Esophagus squamous epithelium (tissue), 5 donors: ENCODE data around the gene C16orf54. TPM values are rescaled to one million over a fixed set of nuclear protein-coding genes. Genes with fewer than 3 reads are reported as not detected.
"Not testable (repeated sequence)": the region's sequence is repeated elsewhere in the genome, so short reads cannot be mapped to it uniquely, and the experiment has no call there.

Experiments
- DNase-seq: peaks from one replicate; lab custom pipeline; 2025; lab: John Stamatoyannopoulos, UW
- H3K27ac ChIP-seq, 4 donors: fragments of 200-600 bp; sonication (generic); one replicate each; pipeline ENCODE4 v1.5.1; 2016 to 2019; ENCODE audit warnings: mild to moderate bottlenecking in 1 of 4
- H3K27me3 ChIP-seq, 4 donors: fragments of 200-600 bp; sonication (generic); 1 replicate in 3 of 4; 2 replicates in 1 of 4; pipeline versions ENCODE4 v1.5.1 to v1.6.0; 2017 to 2021; ENCODE audit warnings: antibody characterized with exemption in 1 of 4
- H3K36me3 ChIP-seq, 3 donors: fragments of 200-600 bp; sonication (generic); one replicate each; pipeline ENCODE4 v1.5.1; 2016 to 2019
- H3K4me1 ChIP-seq, 3 donors: fragments of 200-600 bp; sonication (generic); one replicate each; pipeline ENCODE4 v1.5.1; 2017 to 2019
- H3K4me3 ChIP-seq, 4 donors: fragments of 200-600 bp; sonication (generic); 1 replicate in 3 of 4; 2 replicates in 1 of 4; pipeline ENCODE4 v1.5.1; 2016 to 2019; ENCODE audit warnings: mild to moderate bottlenecking in 2 of 4, moderate library complexity in 1 of 4
- H3K9me3 ChIP-seq, 3 donors: fragments of 200-600 bp; sonication (generic); one replicate each; pipeline ENCODE4 v1.5.1; 2016 to 2019
- CTCF ChIP-seq, 6 experiments: fragments of 450-650 bp in 4 of 6; fragments of 200-600 bp in 2 of 6; sonication (generic) in 2 of 6; IDR thresholded peaks; one replicate each; pipeline ENCODE4 v1.5.1; 2016 to 2019; ENCODE audit warnings: antibody characterized with exemption in 6 of 6, mild to moderate bottlenecking in 4 of 6, moderate library complexity in 4 of 6
- POLR2A ChIP-seq, 4 donors: fragments of 450-650 bp; IDR thresholded peaks; one replicate each; pipeline ENCODE4 v1.6.1; 2017; ENCODE audit warnings: antibody characterized with exemption in 4 of 4, mild to moderate bottlenecking in 4 of 4, moderate library complexity in 3 of 4
- WGBS, 2 donors: methylation state at CpG; one replicate each; pipeline ENCODE4 v1.1.5; 2018; 5-methylcytosine and 5-hydroxymethylcytosine counted together
- intact Hi-C: fragments of 100-400 bp; cut with DNase I; formaldehyde crosslinking; loops from one replicate; pipeline ENCODE4 v1.15.0; 2022
- total RNA-seq, 4 donors: library from RNA; depleted of rRNA; stranded (reverse); fragments of >200 nt; gene quantifications; one replicate each; pipeline ENCODE4 v1.1.0, GENCODE V29; 2016
- donor health status: DM: yes; HTN: yes; CAD: no.

C16orf54 gene
- total RNA-seq, 4 donors from 2014 or later: 0.13 to 3.4 (median 1.6) TPM

DNA sequence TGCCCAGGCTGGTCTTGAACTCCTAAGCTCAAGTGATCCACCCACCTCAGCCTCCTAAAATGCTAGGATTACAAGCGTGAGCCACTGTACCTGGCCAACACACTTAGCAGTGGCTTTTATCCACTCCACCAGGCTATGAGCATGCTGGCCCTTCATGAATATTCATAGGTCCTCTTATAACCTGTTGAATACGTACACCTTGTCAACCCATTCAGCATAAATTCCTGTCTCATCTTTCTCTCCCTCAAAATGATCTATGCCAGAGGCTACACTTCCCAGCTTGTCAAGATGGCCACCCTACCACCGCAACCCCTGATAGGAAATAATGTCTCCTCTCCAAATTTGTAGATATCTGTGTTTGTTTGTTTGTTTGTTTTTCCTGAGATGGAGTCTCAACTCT is 21.3 kb upstream of the C16orf54 start:
- no peaks in the 10 kb centered on the region for H3K27me3 ChIP-seq
- no peak for DNase-seq
- no peaks in the 10 kb centered on the region for H3K36me3 ChIP-seq
- H3K9me3 ChIP-seq: no peaks in the 10 kb centered on the region
- WGBS, 2 donors: 87 to 91% methylated on average over 3 of the region's 3 CpGs
- intact Hi-C loops: no loop called here
- H3K27ac ChIP-seq: no peak overlapping the region
- H3K4me3 ChIP-seq: no peak overlapping the region
- peaks cover 0 to 4% (median 0%) of the 10 kb centered on the region in 3 donors for H3K4me1 ChIP-seq
- TF ChIP-seq CTCF (IDR thresholded peaks at IDR 0.05) (no peak), POLR2A (IDR thresholded peaks at IDR 0.05) (no peak)

- no peaks in the 10 kb centered on the region for H3K36me3 ChIP-seq
- intact Hi-C loops: no loop called here
- DNase-seq: no peak
- H3K9me3 ChIP-seq: no peaks in the 10 kb centered on the region
- no peak overlapping the region for H3K27ac ChIP-seq
- peaks cover 0 to 4% (median 0%) of the 10 kb centered on the region in 3 donors for H3K4me1 ChIP-seq
- TF ChIP-seq CTCF (IDR thresholded peaks at IDR 0.05) (no peak), POLR2A (IDR thresholded peaks at IDR 0.05) (no peak)
- no peaks in the 10 kb centered on the region for H3K27me3 ChIP-seq
- 97 to 100% methylated on average over 3 of the region's 3 CpGs for WGBS, 2 donors
- H3K4me3 ChIP-seq: no peak overlapping the region
Observed at GRCh38 chr16:29766571-29766970, 20.8 kb upstream of the C16orf54 start.

DNA sequence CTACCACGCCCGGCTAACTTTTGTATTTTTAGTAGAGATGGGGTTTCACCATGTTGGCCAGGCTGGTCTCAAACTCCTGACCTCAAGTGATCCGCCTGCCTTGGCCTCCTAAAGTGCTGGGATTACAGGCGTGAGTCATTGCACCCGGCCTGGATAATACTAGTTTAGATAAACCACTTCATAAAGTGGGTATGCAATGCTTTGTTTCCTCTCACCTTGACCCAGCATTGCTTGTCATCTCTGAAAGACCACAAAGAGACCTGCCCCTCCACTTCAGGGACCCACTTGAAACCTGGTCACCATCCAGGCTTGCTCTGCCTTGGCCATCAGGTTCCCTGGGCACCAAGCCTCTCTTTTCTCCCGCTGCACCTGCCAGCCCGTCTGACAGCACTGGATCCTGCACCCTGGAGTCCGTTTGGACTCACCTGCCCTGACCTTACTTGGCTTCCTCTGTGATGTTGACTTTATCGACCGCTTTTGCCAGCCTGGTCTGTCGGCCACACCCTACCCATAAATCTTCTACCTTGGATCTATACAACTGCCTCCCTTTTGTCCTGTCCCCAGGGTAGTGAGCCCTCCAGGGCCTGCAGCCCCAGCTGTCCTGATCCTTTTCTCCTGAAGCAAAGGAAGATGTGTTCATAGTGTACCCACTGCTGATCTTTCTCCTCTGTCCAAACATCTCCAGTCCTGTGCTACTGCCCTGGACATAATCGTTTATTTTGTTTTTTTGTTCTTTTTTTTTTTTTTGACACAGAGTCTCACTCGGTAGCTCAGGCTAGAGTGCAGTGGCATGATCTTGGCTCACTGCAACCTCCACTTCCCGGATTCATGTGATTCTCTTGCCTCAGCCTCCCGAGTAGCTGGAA is 19.6 kb upstream of the C16orf54 start:
- Histone ChIP-seq H3K27ac (no peak overlapping the region), H3K4me1 (peaks cover 0 to 4% (median 0%) of the 10 kb centered on the region in 3 donors), H3K27me3 (peaks cover 0 to 5% (median 0%) of the 10 kb centered on the region in 4 donors), H3K4me3 (no peak overlapping the region), H3K36me3 (no peaks in the 10 kb centered on the region), H3K9me3 (no peaks in the 10 kb centered on the region)
- no peak for TF ChIP-seq POLR2A (IDR thresholded peaks at IDR 0.05)
- TF ChIP-seq CTCF (IDR thresholded peaks at IDR 0.05): no peak
- 49 to 56% methylated on average over 15 of the region's 15 CpGs for WGBS, 2 donors
- no peak for DNase-seq
- intact Hi-C loops: no loop called here

DNA sequence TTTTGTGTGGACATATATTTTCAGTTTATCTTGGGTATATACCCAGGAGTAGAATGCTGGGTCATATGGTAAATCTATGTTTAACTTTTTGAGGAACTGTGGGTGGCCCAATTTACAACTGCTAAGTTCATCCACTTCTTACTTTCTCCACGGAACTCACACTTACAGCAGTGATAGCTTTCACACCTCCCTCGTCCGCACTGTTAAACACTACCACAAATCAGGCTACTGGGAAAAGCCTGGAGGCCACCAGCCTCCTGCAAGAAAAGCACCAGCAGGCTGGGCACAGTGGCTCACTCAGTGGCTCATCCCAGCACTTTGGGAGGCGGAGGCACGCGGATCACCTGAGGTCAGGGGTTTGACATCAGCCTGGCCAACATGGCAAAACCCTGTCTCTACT is 17.5 kb upstream of the C16orf54 start:
- Histone ChIP-seq H3K27me3 (peaks cover 0 to 5% (median 0%) of the 10 kb centered on the region in 4 donors), H3K4me1 (peaks cover 0 to 4% (median 0%) of the 10 kb centered on the region in 3 donors), H3K4me3 (no peak overlapping the region), H3K9me3 (no peaks in the 10 kb centered on the region), H3K27ac (no peak overlapping the region), H3K36me3 (no peaks in the 10 kb centered on the region)
- DNase-seq: no peak
- intact Hi-C loops: no loop called here
- TF ChIP-seq CTCF (IDR thresholded peaks at IDR 0.05): no peak
- TF ChIP-seq POLR2A (IDR thresholded peaks at IDR 0.05): no peak
- 73 to 74% methylated on average over 3 to 6 of the region's 6 CpGs for WGBS, 2 donors

DNA sequence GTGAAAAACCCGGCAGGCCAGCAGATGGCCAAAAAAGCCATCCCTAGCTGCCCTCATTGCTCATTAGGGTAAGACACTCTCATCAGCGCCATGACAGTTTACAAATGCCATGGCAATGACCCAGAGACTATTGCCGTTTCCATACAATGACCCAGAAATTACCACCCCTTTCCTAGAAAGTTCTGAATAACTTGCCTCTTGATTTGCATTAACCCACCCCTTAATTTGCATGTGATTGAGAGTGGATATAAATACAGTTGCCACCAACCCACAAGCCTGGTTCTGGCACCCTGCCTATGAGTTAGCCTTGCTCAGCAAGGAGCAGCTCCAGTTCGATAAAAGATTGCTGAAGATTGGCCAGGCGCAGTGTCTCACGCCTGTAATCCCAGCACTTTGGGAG is 16.1 kb upstream of the C16orf54 start:
- TF ChIP-seq CTCF (IDR thresholded peaks at IDR 0.05) (no peak), POLR2A (IDR thresholded peaks at IDR 0.05) (no peak)
- intact Hi-C loops: no loop called here
- Histone ChIP-seq H3K36me3 (no peaks in the 10 kb centered on the region), H3K9me3 (no peaks in the 10 kb centered on the region), H3K27ac (no peak overlapping the region), H3K4me3 (no peak overlapping the region), H3K4me1 (peaks cover 0 to 4% (median 0%) of the 10 kb centered on the region in 3 donors), H3K27me3 (peaks cover 0 to 5% (median 0%) of the 10 kb centered on the region in 4 donors)
- no peak for DNase-seq
- 71 to 79% methylated on average over 3 to 5 of the region's 6 CpGs for WGBS, 2 donors

GRCh38 chr16:29761280-29761651 is 15.5 kb upstream of the C16orf54 start:
- H3K9me3 ChIP-seq, H3K4me1 ChIP-seq, H3K27ac ChIP-seq, H3K36me3 ChIP-seq, H3K27me3 ChIP-seq, H3K4me3 ChIP-seq, DNase-seq, intact Hi-C loops: not testable (repeated sequence)
- WGBS, 2 donors: 72 to 79% methylated on average over 3 to 8 of the region's 8 CpGs
